Measurements from ENCODE around the gene ZNF485.
"Not testable (repeated sequence)": the region's sequence is repeated elsewhere in the genome, so short reads cannot be mapped to it uniquely, and the experiment has no call there.

Gene ZNF485

DNA sequence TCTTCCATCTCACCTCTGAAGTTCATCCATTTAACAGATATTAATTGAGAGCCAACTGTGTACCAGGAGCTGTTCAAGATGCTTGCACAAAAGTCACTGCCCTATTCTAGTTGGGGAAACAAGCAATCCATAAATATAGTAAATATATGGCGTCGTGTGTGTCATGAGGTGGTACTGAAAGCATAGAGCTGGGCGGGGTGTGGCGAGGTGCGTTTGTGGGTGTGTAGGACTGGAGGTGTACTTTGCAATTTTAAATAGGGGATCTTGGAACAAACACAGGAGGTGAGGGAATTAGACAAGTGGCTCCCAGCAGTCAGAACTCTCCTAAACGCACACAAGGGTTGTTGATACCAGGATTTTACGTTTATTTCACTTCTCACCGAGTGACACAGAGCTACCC is 31.3 kb upstream of the ZNF485 start:
- TF ChIP-seq, protein P1, sequence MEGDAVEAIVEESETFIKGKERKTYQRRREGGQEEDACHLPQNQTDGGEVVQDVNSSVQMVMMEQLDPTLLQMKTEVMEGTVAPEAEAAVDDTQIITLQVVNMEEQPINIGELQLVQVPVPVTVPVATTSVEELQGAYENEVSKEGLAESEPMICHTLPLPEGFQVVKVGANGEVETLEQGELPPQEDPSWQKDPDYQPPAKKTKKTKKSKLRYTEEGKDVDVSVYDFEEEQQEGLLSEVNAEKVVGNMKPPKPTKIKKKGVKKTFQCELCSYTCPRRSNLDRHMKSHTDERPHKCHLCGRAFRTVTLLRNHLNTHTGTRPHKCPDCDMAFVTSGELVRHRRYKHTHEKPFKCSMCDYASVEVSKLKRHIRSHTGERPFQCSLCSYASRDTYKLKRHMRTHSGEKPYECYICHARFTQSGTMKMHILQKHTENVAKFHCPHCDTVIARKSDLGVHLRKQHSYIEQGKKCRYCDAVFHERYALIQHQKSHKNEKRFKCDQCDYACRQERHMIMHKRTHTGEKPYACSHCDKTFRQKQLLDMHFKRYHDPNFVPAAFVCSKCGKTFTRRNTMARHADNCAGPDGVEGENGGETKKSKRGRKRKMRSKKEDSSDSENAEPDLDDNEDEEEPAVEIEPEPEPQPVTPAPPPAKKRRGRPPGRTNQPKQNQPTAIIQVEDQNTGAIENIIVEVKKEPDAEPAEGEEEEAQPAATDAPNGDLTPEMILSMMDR (IDR thresholded peaks at IDR 0.05; ENCODE audit: low read depth, low read length), result no peak
- H3K4me3 ChIP-seq (replicated peaks in 1 of 2; ENCODE audit: low read depth in 2 of 2, low read length in 2 of 2), result peak overlapping the region; percentile 53 to 61
- DNase-seq (ENCODE audit: low read depth in 2 of 2), result no peak

DNA sequence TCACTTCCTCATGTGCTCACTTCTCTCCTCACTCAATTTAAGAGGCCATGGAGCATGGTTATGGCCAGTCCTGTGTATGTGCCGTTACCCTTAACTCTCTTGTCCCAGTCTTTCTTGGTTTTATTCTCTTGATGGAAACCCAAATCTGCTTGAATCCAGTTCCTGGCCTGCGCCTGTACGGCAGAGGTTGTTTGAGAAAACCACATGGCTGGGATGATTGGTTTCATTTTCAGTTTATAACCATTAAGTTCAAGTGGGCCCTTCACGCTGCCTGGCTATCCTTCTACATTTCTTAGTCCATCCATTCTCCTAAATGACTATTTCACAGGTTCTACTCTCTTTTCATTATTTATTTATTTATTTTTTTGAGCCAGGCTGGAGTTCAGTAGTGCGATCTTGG is 30.2 kb upstream of the ZNF485 start:
- TF ChIP-seq, protein P1 (IDR thresholded peaks at IDR 0.05; ENCODE audit: low read depth, low read length), result no peak
- DNase-seq (ENCODE audit: low read depth in 2 of 2), result no peak
- H3K4me3 ChIP-seq (replicated peaks in 1 of 2; ENCODE audit: low read depth in 2 of 2, low read length in 2 of 2), result no peak overlapping the region

DNA sequence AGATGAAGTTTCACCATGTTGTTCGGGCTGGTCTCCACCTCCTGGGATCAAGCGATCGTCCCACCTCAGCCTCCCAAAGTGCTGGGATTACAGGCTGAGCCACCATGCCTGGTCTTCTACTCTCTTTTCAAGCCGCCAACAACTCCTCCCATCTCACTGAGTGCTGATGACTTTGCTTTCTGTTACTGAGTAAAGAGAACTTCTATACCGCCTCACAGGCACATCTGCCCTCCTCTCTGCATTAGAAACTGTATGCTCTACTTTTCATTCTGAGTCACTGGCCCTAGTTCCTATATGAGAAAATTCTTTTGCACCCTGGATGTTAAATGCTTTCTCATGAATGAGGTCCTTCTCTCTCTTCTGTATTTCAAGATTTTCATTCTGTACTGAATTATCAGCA is 29.7 kb upstream of the ZNF485 start:
- no peak for DNase-seq (ENCODE audit: low read depth in 2 of 2)
- TF ChIP-seq, protein P1 (IDR thresholded peaks at IDR 0.05; ENCODE audit: low read depth, low read length), result no peak
- no peak overlapping the region for H3K4me3 ChIP-seq (replicated peaks in 1 of 2; ENCODE audit: low read depth in 2 of 2, low read length in 2 of 2)

DNA sequence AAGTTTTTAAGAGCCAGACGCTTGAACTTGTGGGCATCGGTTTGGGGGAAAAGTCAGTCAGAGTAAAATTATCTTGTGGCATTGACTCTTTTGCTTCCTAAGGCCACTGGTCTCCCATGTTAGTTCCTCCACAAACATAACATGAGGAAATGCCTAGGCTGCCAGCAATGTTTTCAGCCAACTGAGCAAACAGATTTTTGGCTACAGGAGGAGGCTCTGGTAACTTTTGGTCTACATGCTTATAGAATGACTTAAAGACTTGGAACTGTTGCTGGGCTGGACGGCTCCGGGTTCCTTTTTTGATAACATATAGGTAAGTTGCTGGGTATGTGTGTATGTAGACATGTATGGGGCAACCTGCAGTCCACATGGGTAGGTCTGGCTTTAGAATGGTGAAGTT is 22.2 kb upstream of the ZNF485 start:
- H3K4me3 ChIP-seq (replicated peaks in 1 of 2; ENCODE audit: low read depth in 2 of 2, low read length in 2 of 2), result no peak overlapping the region
- no peak for DNase-seq (ENCODE audit: low read depth in 2 of 2)
- TF ChIP-seq, protein P1 (IDR thresholded peaks at IDR 0.05; ENCODE audit: low read depth, low read length), result no peak

DNA sequence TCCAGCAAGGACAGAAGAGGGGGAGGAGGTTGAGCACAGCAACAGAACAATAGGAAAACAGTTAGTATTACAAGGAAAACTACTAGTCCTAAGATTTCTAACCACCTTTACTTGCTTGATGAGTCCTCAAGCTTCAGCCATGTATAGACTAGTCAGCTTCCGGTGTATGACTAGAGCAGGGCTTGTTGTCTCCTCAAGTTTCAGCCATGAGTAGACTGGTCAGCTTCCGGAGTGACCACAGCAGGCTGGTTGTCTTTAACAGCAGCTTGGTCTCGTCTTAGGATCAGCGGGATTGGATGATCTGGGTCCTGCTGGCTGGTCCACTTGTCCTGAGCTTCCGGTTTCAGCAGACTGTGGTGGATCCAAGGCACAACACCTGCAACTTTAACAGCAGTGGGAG is 21.2 kb upstream of the ZNF485 start:
- TF ChIP-seq, protein P1 (IDR thresholded peaks at IDR 0.05; ENCODE audit: low read depth, low read length), result no peak
- no peak overlapping the region for H3K4me3 ChIP-seq (replicated peaks in 1 of 2; ENCODE audit: low read depth in 2 of 2, low read length in 2 of 2)
- DNase-seq (ENCODE audit: low read depth in 2 of 2), result peak in 1 of 2 donors; percentile 62

DNA sequence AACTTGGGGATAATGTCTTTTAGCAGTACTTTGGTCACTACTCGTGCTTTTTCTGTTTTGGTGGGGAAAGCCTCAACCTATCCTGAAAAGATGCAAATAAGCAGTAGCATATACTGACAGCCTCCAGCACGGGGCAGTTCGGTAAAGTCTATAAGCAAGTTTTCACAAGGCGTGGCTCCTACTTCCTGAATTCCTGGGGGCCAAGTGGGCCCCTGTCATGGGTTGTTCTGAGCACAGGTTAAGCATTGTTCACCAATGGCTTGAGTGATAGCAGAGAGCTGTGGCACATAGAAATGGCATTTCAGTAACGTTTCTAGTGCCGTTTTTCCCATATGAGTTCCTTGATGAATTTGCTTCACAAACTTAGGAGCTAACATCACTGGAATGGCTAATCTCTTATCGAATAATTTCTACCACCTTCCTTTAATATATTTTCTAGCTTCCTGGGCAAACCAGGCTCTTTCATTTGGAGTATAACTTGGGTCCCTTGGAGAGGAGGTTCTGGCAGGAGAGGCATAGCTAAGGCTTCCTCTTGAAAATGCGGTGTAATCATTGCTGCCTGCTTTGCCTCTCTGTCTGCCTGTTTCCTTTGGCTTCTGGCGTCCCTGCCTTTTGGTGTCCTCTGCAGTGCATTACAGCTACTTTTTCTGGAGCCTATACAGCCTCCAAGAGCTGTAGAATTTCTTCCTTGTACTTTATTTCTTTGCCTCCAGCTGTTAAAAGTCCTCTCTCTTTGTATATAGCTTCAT is 20.1 kb upstream of the ZNF485 start:
- TF ChIP-seq, protein P1 (IDR thresholded peaks at IDR 0.05; ENCODE audit: low read depth, low read length), result no peak
- H3K4me3 ChIP-seq (replicated peaks in 1 of 2; ENCODE audit: low read depth in 2 of 2, low read length in 2 of 2), result no peak overlapping the region
- DNase-seq (ENCODE audit: low read depth in 2 of 2), result no peak

DNA sequence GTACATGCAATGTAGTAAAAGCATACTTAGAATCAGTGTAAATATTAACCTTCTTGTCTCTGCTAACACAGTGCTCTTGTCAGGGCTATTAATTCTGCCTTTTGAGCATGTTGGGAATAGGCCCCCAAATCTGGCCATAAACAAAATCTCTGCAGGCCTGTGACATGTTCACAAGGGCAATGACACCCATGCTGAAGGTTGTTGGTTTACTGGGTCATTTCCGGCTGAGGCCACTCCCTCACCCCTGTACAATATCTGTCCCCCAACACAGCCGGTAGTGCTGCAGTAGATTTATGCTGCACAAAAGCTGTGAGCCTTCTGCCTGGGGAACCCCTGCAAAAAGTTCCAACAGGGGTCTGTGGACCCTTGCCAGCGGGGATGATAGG is 19.5 kb upstream of the ZNF485 start:
- not testable (repeated sequence) for H3K4me3 ChIP-seq (replicated peaks in 1 of 2; ENCODE audit: low read depth in 2 of 2, low read length in 2 of 2); DNase-seq (ENCODE audit: low read depth in 2 of 2)

Data from cardiac fibroblast (primary cell).